ENCODE measurements around the gene SLC2A10.

The SLC2A10 gene

DNA sequence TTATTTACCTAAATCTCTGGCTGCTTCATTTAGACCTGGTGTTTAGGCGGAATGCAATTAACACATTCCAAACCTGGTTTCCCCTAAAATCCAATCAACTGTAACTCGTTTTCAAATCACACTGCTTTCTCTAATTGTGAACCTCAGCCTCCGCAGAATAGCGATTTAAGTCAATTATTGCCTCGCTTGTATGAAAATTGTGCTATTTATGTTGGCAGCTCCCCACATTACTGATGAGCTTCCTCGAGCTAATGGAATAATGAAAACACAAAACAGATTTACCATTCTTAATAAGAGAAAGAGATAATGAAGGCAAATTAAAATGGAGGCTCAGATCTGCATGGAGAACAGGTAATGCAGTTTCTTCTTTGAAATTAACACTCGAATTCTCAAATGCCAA, 67.9 kb downstream of the SLC2A10 start:
- Histone ChIP-seq H3K4me1 (ENCODE audit: control insufficient read depth in 2 of 2, insufficient read depth in 2 of 2, low read length in 2 of 2) (no peaks in the 10 kb centered on the region), H3K9ac (ENCODE audit: low read depth in 1 of 2, low read length in 2 of 2) (no peak overlapping the region), H3K27me3 (ENCODE audit: control insufficient read depth in 2 of 2, insufficient read depth in 2 of 2, low read length in 2 of 2) (peaks cover 0 to 4% of the 10 kb centered on the region in 2 donors), H3K4me3 (ENCODE audit: low read length in 2 of 2) (no peak overlapping the region), H3K36me3 (ENCODE audit: control insufficient read depth in 2 of 2, insufficient read depth in 2 of 2, low read length in 2 of 2) (no peaks in the 10 kb centered on the region), H3K27ac (ENCODE audit: low read depth in 2 of 2, low read length in 2 of 2) (no peak overlapping the region), H3K9me3 (ENCODE audit: control insufficient read depth in 2 of 2, low read length in 2 of 2) (no peaks in the 10 kb centered on the region)

DNA sequence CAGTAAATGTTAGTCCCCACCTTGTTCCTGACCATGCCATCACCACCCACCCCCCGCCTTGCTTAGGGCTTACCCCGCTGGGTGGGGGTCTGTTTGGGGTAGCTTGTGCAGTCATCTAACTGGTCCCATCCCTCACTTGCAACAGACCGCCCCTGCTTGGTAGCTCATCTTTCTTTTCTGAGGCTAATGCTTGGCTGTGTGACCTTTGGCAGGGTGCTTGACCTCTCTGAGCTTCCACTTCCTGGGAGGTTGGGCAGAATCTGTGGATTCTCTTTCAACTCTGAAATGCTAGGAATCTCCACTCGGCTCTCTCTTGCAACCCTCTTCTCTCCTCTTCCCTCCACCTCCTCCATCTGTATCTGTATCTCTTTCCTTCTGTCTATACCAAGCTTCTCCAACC, 70.4 kb downstream of the SLC2A10 start:
- Histone ChIP-seq H3K36me3 (ENCODE audit: control insufficient read depth in 2 of 2, insufficient read depth in 2 of 2, low read length in 2 of 2) (no peaks in the 10 kb centered on the region), H3K27me3 (ENCODE audit: control insufficient read depth in 2 of 2, insufficient read depth in 2 of 2, low read length in 2 of 2) (peaks cover 0 to 4% of the 10 kb centered on the region in 2 donors), H3K27ac (ENCODE audit: low read depth in 2 of 2, low read length in 2 of 2) (no peak overlapping the region), H3K9ac (ENCODE audit: low read depth in 1 of 2, low read length in 2 of 2) (no peak overlapping the region), H3K4me1 (ENCODE audit: control insufficient read depth in 2 of 2, insufficient read depth in 2 of 2, low read length in 2 of 2) (no peaks in the 10 kb centered on the region), H3K9me3 (ENCODE audit: control insufficient read depth in 2 of 2, low read length in 2 of 2) (no peaks in the 10 kb centered on the region), H3K4me3 (ENCODE audit: low read length in 2 of 2) (no peak overlapping the region)

DNA sequence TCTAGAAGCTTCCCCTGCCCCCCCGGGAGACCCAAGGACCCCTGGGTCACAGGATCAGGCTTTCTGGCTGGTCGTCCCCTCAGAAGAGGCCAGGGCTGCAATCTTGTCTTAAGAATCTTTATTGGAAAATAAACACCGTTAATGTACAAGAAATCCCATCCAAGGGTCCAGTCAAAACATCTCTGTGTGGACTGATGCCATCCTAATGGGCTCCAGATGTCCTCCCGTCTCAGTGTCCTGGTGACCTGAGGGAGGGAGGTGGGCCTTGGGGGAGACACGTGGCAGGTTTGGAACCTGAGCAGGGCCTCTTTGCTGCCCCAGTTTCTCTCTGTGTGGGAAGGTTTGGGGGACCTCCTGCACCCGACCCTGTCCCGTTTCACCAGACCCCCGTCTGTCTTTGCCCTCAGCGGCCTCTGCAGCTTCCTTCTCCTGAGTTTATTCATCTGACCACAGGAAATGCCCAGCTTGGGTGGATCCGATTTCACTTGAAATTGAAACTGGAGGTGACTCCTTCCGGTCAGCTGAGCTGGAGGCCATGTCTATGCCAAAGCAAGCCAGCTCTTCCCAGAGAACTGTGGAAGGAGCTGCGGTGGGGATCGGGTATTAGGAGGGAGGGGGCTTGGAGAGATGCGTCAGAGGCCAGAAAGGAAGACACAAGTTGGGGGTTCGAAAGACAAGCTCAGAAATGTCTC, 75.1 kb downstream of the SLC2A10 start:
- no peaks in the 10 kb centered on the region for H3K4me1 ChIP-seq (ENCODE audit: control insufficient read depth in 2 of 2, insufficient read depth in 2 of 2, low read length in 2 of 2)
- no peaks in the 10 kb centered on the region for H3K27me3 ChIP-seq (ENCODE audit: control insufficient read depth in 2 of 2, insufficient read depth in 2 of 2, low read length in 2 of 2)
- no peak overlapping the region for H3K4me3 ChIP-seq (ENCODE audit: low read length in 2 of 2)
- no peak overlapping the region for H3K9ac ChIP-seq (ENCODE audit: low read depth in 1 of 2, low read length in 2 of 2)
- H3K36me3 ChIP-seq (ENCODE audit: control insufficient read depth in 2 of 2, insufficient read depth in 2 of 2, low read length in 2 of 2) = no peaks in the 10 kb centered on the region
- peaks cover 0 to 2% of the 10 kb centered on the region in 2 donors for H3K9me3 ChIP-seq (ENCODE audit: control insufficient read depth in 2 of 2, low read length in 2 of 2)
- no peak overlapping the region for H3K27ac ChIP-seq (ENCODE audit: low read depth in 2 of 2, low read length in 2 of 2)
